Astrocyte (in vitro differentiated cells and primary cell): ENCODE results near the gene CRX.

Experiments
- EZH2 ChIP-seq: IDR thresholded peaks from 2 replicates; pipeline ENCODE4 v1.6.1; 2012; ENCODE audit warnings: mild to moderate bottlenecking, low read length, inconsistent platforms; ENCODE audit not compliant: insufficient read depth
- TF ChIP-seq, protein P1 (sequence below): IDR thresholded peaks from 2 replicates; pipeline ENCODE4 v1.5.1; 2011; ENCODE audit warnings: low read depth, mild to moderate bottlenecking, inconsistent platforms, low read length, moderate library complexity; ENCODE audit not compliant: insufficient read depth

DNA sequence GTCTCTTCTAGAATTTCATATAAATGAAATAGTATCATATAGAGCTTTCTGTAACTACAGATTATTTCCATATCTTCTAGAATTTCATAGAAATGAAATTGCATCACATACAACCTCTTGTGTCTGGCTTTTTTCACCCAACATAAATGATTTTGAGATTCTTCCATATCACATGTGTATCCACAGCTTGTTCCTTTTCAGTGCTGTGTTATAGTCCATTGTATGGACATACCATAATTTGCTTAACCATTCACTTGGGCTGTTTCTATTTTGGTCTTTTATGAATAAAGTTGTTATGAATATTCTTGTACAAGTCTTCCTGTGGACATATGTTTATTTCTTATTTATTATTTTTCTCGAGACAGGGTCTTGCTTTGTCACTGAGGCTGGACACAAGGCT is 29.1 kb upstream of the CRX start:
- TF ChIP-seq, protein P1, sequence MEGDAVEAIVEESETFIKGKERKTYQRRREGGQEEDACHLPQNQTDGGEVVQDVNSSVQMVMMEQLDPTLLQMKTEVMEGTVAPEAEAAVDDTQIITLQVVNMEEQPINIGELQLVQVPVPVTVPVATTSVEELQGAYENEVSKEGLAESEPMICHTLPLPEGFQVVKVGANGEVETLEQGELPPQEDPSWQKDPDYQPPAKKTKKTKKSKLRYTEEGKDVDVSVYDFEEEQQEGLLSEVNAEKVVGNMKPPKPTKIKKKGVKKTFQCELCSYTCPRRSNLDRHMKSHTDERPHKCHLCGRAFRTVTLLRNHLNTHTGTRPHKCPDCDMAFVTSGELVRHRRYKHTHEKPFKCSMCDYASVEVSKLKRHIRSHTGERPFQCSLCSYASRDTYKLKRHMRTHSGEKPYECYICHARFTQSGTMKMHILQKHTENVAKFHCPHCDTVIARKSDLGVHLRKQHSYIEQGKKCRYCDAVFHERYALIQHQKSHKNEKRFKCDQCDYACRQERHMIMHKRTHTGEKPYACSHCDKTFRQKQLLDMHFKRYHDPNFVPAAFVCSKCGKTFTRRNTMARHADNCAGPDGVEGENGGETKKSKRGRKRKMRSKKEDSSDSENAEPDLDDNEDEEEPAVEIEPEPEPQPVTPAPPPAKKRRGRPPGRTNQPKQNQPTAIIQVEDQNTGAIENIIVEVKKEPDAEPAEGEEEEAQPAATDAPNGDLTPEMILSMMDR: no peak
- TF ChIP-seq EZH2: no peak
